A549 (cell line): ENCODE measurements around the gene IKZF5. TPM values are rescaled to one million over a fixed set of nuclear protein-coding genes. Genes with fewer than 3 reads are reported as not detected.

Source experiments
- ATAC-seq, 2 experiments: fragments of 200-7000 bp in 1 of 2; fragments of >200 bp in 1 of 2; cut with Nextera tagmentation in 1 of 2; cut with Tn5 transposase in 1 of 2; 3 replicates each; pipeline versions ENCODE4 v1.8.0 to v1.9.1; 2018 to 2020; ENCODE audit warnings: mild to moderate bottlenecking in 1 of 2, moderate library complexity in 1 of 2
- CTCF ChIA-PET: fragments of 300-600 bp; sonication (Branson Sonifier 250); formaldehyde crosslinking; extraction: SDS; loops from one replicate; lab custom pipeline; 2021; ENCODE audit warnings: antibody characterized with exemption, inconsistent platforms; lab: Yijun Ruan, JAX
- POLR2A ChIA-PET: fragments of 350-600 bp; formaldehyde crosslinking; extraction: SDS; loops from one replicate; lab custom pipeline; 2021; ENCODE audit warnings: antibody characterized with exemption, inconsistent platforms; lab: Yijun Ruan, JAX
- DNase-seq, 2 experiments: peaks; one replicate each; pipeline versions ENCODE4 v3.0.0 to v3.0.0-alpha.2; 2011 to 2016; ENCODE audit warnings: low read depth in 1 of 2, low spot score in 1 of 2
- FAIRE-seq: peaks from 2 replicates; lab custom pipeline; 2011; peaks lifted over from hg19 to GRCh38; lab: Jason Lieb, UNC
- H3K27ac ChIP-seq, 2 experiments: fragments of >200 bp; sonication (Bioruptor Twin); formaldehyde crosslinking; 3 replicates each; pipeline ENCODE4 v1.5.1; 2016 to 2017
- H3K4me1 ChIP-seq: fragments of >200 bp; sonication (Bioruptor Twin); formaldehyde crosslinking; 3 replicates; pipeline ENCODE4 v1.6.1; 2016
- H3K4me2 ChIP-seq: fragments of >200 bp; sonication (Bioruptor Twin); formaldehyde crosslinking; 3 replicates; pipeline ENCODE4 v1.6.1; 2016
- H3K4me3 ChIP-seq: fragments of >200 bp; sonication (Bioruptor Twin); formaldehyde crosslinking; 3 replicates; pipeline ENCODE4 v1.5.1; 2016
- H3K9me3 ChIP-seq: fragments of >200 bp; sonication (Bioruptor Twin); formaldehyde crosslinking; 3 replicates; pipeline ENCODE4 v1.6.1; 2016
- ATOH8 ChIP-seq: fragments of 250-450 bp; sonication (Bioruptor Pico); IDR thresholded peaks from 2 replicates; pipeline ENCODE4 v1.5.0; 2020; ENCODE audit warnings: low read depth, mild to moderate bottlenecking, moderate library complexity
- BCL3 ChIP-seq: fragments of >200 bp; sonication (Bioruptor Twin); formaldehyde crosslinking; IDR thresholded peaks from 3 replicates; pipeline ENCODE4 v1.6.1; 2016
- CEBPB ChIP-seq, 2 experiments: fragments of >200 bp in 1 of 2; sonication (Bioruptor Twin) in 1 of 2; formaldehyde crosslinking in 1 of 2; IDR thresholded peaks; 2 replicates each; pipeline ENCODE4 v1.6.1; 2012 to 2016
- CHD2 ChIP-seq: fragments of 150-350 bp; IDR thresholded peaks from 2 replicates; pipeline ENCODE4 v1.6.1; 2014; ENCODE audit warnings: low read length; ENCODE audit not compliant: partially characterized antibody
- CHD4 ChIP-seq: fragments of 200-600 bp; sonication (generic); IDR thresholded peaks from 2 replicates; pipeline ENCODE4 v1.6.1; 2016; ENCODE audit warnings: antibody characterized with exemption, mild to moderate bottlenecking, borderline replicate concordance
- E2F6 ChIP-seq: IDR thresholded peaks from 2 replicates; pipeline ENCODE4 v1.6.1; 2012; ENCODE audit warnings: low read depth, borderline replicate concordance
- EHF ChIP-seq: fragments of 250-450 bp; sonication (Bioruptor Pico); IDR thresholded peaks from 2 replicates; pipeline ENCODE4 v1.5.0; 2020; ENCODE audit warnings: mild to moderate bottlenecking
- ELK1 ChIP-seq: fragments of 150-350 bp; IDR thresholded peaks from 2 replicates; pipeline ENCODE4 v1.6.1; 2014; ENCODE audit warnings: low read depth, mild to moderate bottlenecking, low read length
- ESRRA ChIP-seq: fragments of 150-350 bp; IDR thresholded peaks from 2 replicates; pipeline ENCODE4 v1.6.1; 2014; ENCODE audit warnings: mild to moderate bottlenecking, low read length, borderline replicate concordance
- HDAC2 ChIP-seq: fragments of 200-600 bp; sonication (generic); IDR thresholded peaks from 2 replicates; pipeline ENCODE4 v1.6.1; 2016
- HES2 ChIP-seq: fragments of >200 bp; sonication (Bioruptor Twin); formaldehyde crosslinking; IDR thresholded peaks from 2 replicates; pipeline ENCODE4 v1.6.1; 2016
- HEYL ChIP-seq: fragments of 250-450 bp; sonication (Bioruptor Pico); IDR thresholded peaks from 2 replicates; pipeline ENCODE4 v1.8.0; 2021; ENCODE audit warnings: mild to moderate bottlenecking, moderate library complexity
- HOXB13 ChIP-seq: fragments of 250-450 bp; sonication (Bioruptor Pico); IDR thresholded peaks from 2 replicates; pipeline ENCODE4 v1.5.0; 2020; ENCODE audit warnings: low read depth, mild to moderate bottlenecking, moderate library complexity
- KDM1A ChIP-seq: fragments of 200-600 bp; sonication (generic); IDR thresholded peaks from 2 replicates; pipeline ENCODE4 v1.6.1; 2016; ENCODE audit warnings: low read depth, mild to moderate bottlenecking
- MAFK ChIP-seq: fragments of 450-650 bp; IDR thresholded peaks from 2 replicates; pipeline ENCODE4 v1.6.1; 2014; ENCODE audit not compliant: partially characterized antibody
- MAZ ChIP-seq: fragments of 150-350 bp; IDR thresholded peaks from 2 replicates; pipeline ENCODE4 v1.6.1; 2014; ENCODE audit warnings: antibody characterized with exemption, low read depth, low read length, borderline replicate concordance
- MYC ChIP-seq: IDR thresholded peaks from 2 replicates; pipeline ENCODE4 v1.6.1; 2012; ENCODE audit warnings: mild to moderate bottlenecking, inconsistent platforms, low read length, improper control_type of control experiment, borderline replicate concordance
- NPAS2 ChIP-seq: fragments of 250-450 bp; sonication (Bioruptor Pico); IDR thresholded peaks from 2 replicates; pipeline ENCODE4 v1.8.0; 2022; ENCODE audit warnings: mild to moderate bottlenecking, moderate library complexity, borderline replicate concordance
- NR3C1 ChIP-seq: fragments of >200 bp; sonication (Bioruptor Twin); formaldehyde crosslinking; IDR thresholded peaks from 3 replicates; pipeline ENCODE4 v1.6.1; 2017
- PBX3 ChIP-seq: IDR thresholded peaks from 2 replicates; pipeline ENCODE4 v1.6.1; 2012
- PHF8 ChIP-seq: fragments of 200-600 bp; sonication (generic); IDR thresholded peaks from 2 replicates; pipeline ENCODE4 v1.6.1; 2016; ENCODE audit warnings: low read depth, mild to moderate bottlenecking, antibody characterized with exemption, moderate library complexity, borderline replicate concordance
- RARB ChIP-seq: fragments of 250-450 bp; sonication (Bioruptor Pico); IDR thresholded peaks from 2 replicates; pipeline ENCODE4 v1.8.0; 2021; ENCODE audit warnings: mild to moderate bottlenecking, moderate library complexity
- SMC3 ChIP-seq: fragments of >200 bp; sonication (Bioruptor Twin); formaldehyde crosslinking; IDR thresholded peaks from 3 replicates; pipeline ENCODE4 v1.6.1; 2018; ENCODE audit warnings: inconsistent platforms
- TP53 ChIP-seq: fragments of 250-450 bp; sonication (Bioruptor Pico); IDR thresholded peaks from 2 replicates; pipeline ENCODE4 v1.5.0; 2021; ENCODE audit warnings: mild to moderate bottlenecking, moderate library complexity
- ZC3H11A ChIP-seq: fragments of 450-650 bp; IDR thresholded peaks from 2 replicates; pipeline ENCODE4 v1.6.1; 2014; ENCODE audit warnings: antibody characterized with exemption, mild to moderate bottlenecking
- ZNF302 ChIP-seq: fragments of 250-450 bp; sonication (Bioruptor Pico); IDR thresholded peaks from 2 replicates; pipeline ENCODE4 v1.9.0; 2021; ENCODE audit warnings: inconsistent platforms, mild to moderate bottlenecking, moderate library complexity
- ZSCAN20 ChIP-seq: fragments of 250-450 bp; sonication (Bioruptor Pico); IDR thresholded peaks from 2 replicates; pipeline ENCODE4 v1.8.0; 2022; ENCODE audit warnings: mild to moderate bottlenecking, moderate library complexity
- WGBS: methylation state at CpG from one replicate; pipeline ENCODE4 v1.1.6; 2017; ENCODE audit errors: missing lambda C conversion rate; 5-methylcytosine and 5-hydroxymethylcytosine counted together
- polyA plus RNA-seq, 4 experiments: library from polyadenylated mRNA; depleted of rRNA in 3 of 4; stranded (reverse); fragments of >200 nt; fragmentation: RNase III in 1 of 4; extraction: RNeasy Plus Mini Kit Qiagen cat#74134 plus additional on column Dnase treatment in 1 of 4; gene quantifications; 2 replicates in 3 of 4; 3 replicates in 1 of 4; pipeline ENCODE4 v1.2.3, GENCODE V29; 2011 to 2017

Gene IKZF5
- polyA plus RNA-seq, 2 of the 4 experiments (the other 2 are of a cell fraction): 5.0 to 10.2 TPM

GRCh38 chr10:122966879-122967278 is 41.7 kb downstream of the IKZF5 start:
- CTCF ChIA-PET: interaction anchor here (1.4 kb wide), 1 partner anchor 12 kb away, joined by 3 read pairs; no protein-coding TSS in a partner anchor
- Histone ChIP-seq H3K27ac (no peak overlapping the region), H3K4me2 (no peak overlapping the region)
- no peak for FAIRE-seq
- no peak for TF ChIP-seq MAZ
- TF ChIP-seq RARB (CRISPR knock-in tag): no peak
- TF ChIP-seq CHD4: no peak
- TF ChIP-seq TP53 (CRISPR knock-in tag): no peak
- no peak for TF ChIP-seq CHD2
- TF ChIP-seq ZNF302 (CRISPR knock-in tag): no peak
- TF ChIP-seq ESRRA: no peak
- no peak for TF ChIP-seq MYC
- TF ChIP-seq BCL3: no peak
- TF ChIP-seq HOXB13 (CRISPR knock-in tag): no peak
- no peak for TF ChIP-seq PHF8
- TF ChIP-seq ZSCAN20 (CRISPR knock-in tag): no peak
- TF ChIP-seq ELK1: no peak
- no peak for TF ChIP-seq KDM1A
- TF ChIP-seq, all 56 proteins: peak for 0
- peaks cover 43% of the 10 kb centered on the region for H3K9me3 ChIP-seq
- DNase-seq (no peak), ATAC-seq (no peak)
- H3K4me1 ChIP-seq: no peaks in the 10 kb centered on the region
- no peak overlapping the region for H3K4me3 ChIP-seq
- POLR2A ChIA-PET: no interaction called here

- FAIRE-seq: no peak
- 17% methylated on average over 3 of the region's 3 CpGs for WGBS
- ATAC-seq: no peak
These were observed 46.2 kb downstream of the IKZF5 start for GRCh38 chr10:122962405-122962804.

More at GRCh38 chr10:122962405-122962804, 46.2 kb downstream of the IKZF5 start:
- TF ChIP-seq CHD4 (no peak), ZSCAN20 (CRISPR knock-in tag) (no peak), PBX3 (no peak), HDAC2 (no peak), NR3C1 (no peak), MAFK (no peak), ZC3H11A (no peak), CEBPB (IDR thresholded peaks at IDR 0.05) (no peak), SMC3 (no peak), HEYL (CRISPR knock-in tag) (no peak), MYC (no peak), KDM1A (no peak), E2F6 (no peak), NPAS2 (CRISPR knock-in tag) (no peak), ATOH8 (no peak), ELK1 (no peak), EHF (CRISPR knock-in tag) (no peak), HES2 (no peak), BCL3 (no peak)
- ChIA-PET POLR2A (interaction anchor here (0.7 kb wide), 1 partner anchor 8 kb away, joined by 3 read pairs; the partner anchor contains the start of gene C10orf88), CTCF (interaction anchor here (1.1 kb wide), 1 partner anchor 18 kb away, joined by 5 read pairs; the partner anchor contains the start of gene PSTK)
- H3K4me3 ChIP-seq: no peak overlapping the region
- H3K9me3 ChIP-seq: peaks cover 30% of the 10 kb centered on the region
- no peak for DNase-seq
- no peak overlapping the region for H3K4me2 ChIP-seq
- no peak overlapping the region for H3K27ac ChIP-seq
- H3K4me1 ChIP-seq: no peaks in the 10 kb centered on the region
